ENCODE measurements around the gene ZNF609.

The ZNF609 gene

DNA sequence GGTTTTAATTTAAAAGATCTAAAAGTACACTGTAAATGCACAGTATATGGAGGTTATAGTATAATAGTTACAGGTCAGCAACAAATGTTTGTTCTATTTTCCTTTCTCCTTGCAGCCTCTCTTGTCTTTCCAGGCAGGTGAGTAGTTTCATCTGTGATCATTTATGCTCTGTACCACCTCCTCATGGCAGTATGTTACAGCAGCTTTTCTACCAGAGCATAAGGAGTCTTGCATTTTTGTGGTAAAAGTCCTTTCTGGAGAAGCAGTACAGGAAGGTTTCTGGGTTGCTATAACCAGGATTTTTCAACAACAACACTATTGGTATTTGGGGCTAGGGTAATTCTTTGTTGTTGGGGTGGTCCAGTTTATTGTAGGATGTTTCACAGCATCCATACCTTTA lies 59.5 kb downstream of the ZNF609 start:
- Histone ChIP-seq H3K36me3 (ENCODE audit: insufficient read depth, insufficient read length, low read length) (peaks cover 9% of the 10 kb centered on the region), H3K27me3 (ENCODE audit: insufficient read depth, insufficient read length) (no peaks in the 10 kb centered on the region), H3K4me3 (ENCODE audit: insufficient read length, low read depth) (no peak overlapping the region), H3K9me3 (ENCODE audit: insufficient read depth, low read length) (no peaks in the 10 kb centered on the region), H3K9ac (ENCODE audit: insufficient read length, low read depth) (peak overlapping the region; percentile 4), H3K4me1 (ENCODE audit: insufficient read depth, insufficient read length) (no peaks in the 10 kb centered on the region)
- TF ChIP-seq ZNF274 (IDR thresholded peaks at IDR 0.05; ENCODE audit: low read depth, low read length) (no peak), YY1 (IDR thresholded peaks at IDR 0.05; ENCODE audit: insufficient read depth, insufficient read length) (no peak), SUZ12 (IDR thresholded peaks at IDR 0.05; ENCODE audit: extremely low read depth, insufficient read depth, insufficient read length) (no peak)
- DNase-seq (ENCODE audit: low read depth, low spot score): no peak

DNA sequence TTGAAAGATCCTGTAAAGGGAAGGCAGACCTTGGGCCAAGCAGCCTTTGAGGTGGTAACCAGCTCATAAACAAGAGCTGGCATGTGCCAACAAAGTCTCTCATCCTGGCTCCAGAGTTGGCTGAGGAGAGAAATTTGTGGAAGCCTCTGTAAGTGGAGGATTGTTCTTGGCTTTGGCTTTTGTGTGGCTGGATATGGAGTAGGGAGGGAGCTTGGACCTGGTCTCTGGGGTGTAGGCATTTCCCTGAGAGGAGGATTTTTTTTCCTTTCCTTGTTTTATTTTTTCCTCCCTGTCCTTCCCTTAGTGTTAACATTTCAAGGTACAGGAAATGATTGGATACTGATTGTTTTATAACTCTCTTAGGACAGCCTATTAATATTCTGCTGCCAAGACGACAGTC lies 60.8 kb downstream of the ZNF609 start:
- Histone ChIP-seq H3K9ac (ENCODE audit: insufficient read length, low read depth) (no peak overlapping the region), H3K4me1 (ENCODE audit: insufficient read depth, insufficient read length) (no peaks in the 10 kb centered on the region), H3K9me3 (ENCODE audit: insufficient read depth, low read length) (no peaks in the 10 kb centered on the region), H3K36me3 (ENCODE audit: insufficient read depth, insufficient read length, low read length) (peaks cover 9% of the 10 kb centered on the region), H3K4me3 (ENCODE audit: insufficient read length, low read depth) (no peak overlapping the region), H3K27me3 (ENCODE audit: insufficient read depth, insufficient read length) (no peaks in the 10 kb centered on the region)
- DNase-seq (ENCODE audit: low read depth, low spot score): no peak
- no peak for TF ChIP-seq ZNF274 (IDR thresholded peaks at IDR 0.05; ENCODE audit: low read depth, low read length)
- no peak for TF ChIP-seq SUZ12 (IDR thresholded peaks at IDR 0.05; ENCODE audit: extremely low read depth, insufficient read depth, insufficient read length)
- TF ChIP-seq YY1 (IDR thresholded peaks at IDR 0.05; ENCODE audit: insufficient read depth, insufficient read length): no peak

DNA sequence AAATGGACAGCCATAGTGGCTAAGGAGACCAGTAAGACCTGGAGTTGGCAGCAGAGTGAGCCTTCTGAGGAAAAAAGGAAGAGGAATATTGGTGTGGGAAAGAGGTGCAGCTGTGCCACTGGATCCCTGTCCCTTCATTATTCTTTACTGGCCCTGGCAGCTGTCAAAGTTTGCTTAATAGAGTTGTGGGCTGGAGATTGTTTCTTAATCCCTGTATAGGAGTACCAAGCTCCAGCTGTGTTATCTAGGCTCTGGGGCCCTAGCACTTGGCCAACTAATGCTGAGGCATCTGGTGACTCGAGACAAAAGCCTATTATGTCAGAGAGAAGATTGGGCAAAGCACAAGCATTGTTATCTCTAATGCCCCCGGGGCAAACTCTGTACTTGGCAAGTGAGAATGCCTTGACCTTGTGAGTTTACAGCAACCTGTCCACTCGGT lies 61.4 kb downstream of the ZNF609 start:
- H3K4me3 ChIP-seq (ENCODE audit: insufficient read length, low read depth): no peak overlapping the region
- TF ChIP-seq ZNF274 (IDR thresholded peaks at IDR 0.05; ENCODE audit: low read depth, low read length) (no peak), YY1 (IDR thresholded peaks at IDR 0.05; ENCODE audit: insufficient read depth, insufficient read length) (no peak), SUZ12 (IDR thresholded peaks at IDR 0.05; ENCODE audit: extremely low read depth, insufficient read depth, insufficient read length) (no peak)
- no peaks in the 10 kb centered on the region for H3K9me3 ChIP-seq (ENCODE audit: insufficient read depth, low read length)
- H3K9ac ChIP-seq (ENCODE audit: insufficient read length, low read depth): no peak overlapping the region
- H3K4me1 ChIP-seq (ENCODE audit: insufficient read depth, insufficient read length): no peaks in the 10 kb centered on the region
- H3K36me3 ChIP-seq (ENCODE audit: insufficient read depth, insufficient read length, low read length): peaks cover 9% of the 10 kb centered on the region
- no peaks in the 10 kb centered on the region for H3K27me3 ChIP-seq (ENCODE audit: insufficient read depth, insufficient read length)
- DNase-seq (ENCODE audit: low read depth, low spot score): peak; percentile 44

DNA sequence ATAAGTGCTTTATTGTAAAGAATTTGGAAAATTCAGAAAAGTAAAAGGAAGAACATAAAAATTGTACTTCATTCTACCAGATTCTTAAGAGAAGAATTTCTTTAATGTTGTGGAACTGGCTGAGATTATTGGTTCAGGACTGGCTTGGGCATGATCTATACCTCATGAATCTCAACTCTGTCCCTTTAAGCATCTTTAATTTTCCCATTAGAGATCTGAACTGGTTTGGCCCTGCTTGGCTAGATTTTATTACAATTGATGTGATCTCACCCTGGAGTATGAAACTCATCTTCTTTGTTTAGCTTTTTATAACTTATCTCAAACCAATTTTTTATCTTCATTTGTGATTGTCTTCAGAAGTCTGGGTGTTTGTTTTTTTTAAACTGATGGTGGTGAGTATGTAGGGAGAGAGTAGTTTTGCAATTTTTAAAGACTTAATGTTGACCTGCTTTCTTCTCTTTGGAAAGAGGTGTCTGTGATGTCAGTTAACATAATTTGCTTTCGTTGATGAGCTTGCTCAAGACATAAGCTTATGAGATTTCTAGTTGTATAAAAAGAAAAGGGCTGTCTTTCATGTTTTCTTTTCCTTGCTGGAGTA lies 61.9 kb downstream of the ZNF609 start:
- H3K4me3 ChIP-seq (ENCODE audit: insufficient read length, low read depth): no peak overlapping the region
- H3K9ac ChIP-seq (ENCODE audit: insufficient read length, low read depth): no peak overlapping the region
- DNase-seq (ENCODE audit: low read depth, low spot score): no peak
- no peaks in the 10 kb centered on the region for H3K27me3 ChIP-seq (ENCODE audit: insufficient read depth, insufficient read length)
- peaks cover 4% of the 10 kb centered on the region for H3K36me3 ChIP-seq (ENCODE audit: insufficient read depth, insufficient read length, low read length)
- no peaks in the 10 kb centered on the region for H3K9me3 ChIP-seq (ENCODE audit: insufficient read depth, low read length)
- TF ChIP-seq SUZ12 (IDR thresholded peaks at IDR 0.05; ENCODE audit: extremely low read depth, insufficient read depth, insufficient read length) (no peak), YY1 (IDR thresholded peaks at IDR 0.05; ENCODE audit: insufficient read depth, insufficient read length) (no peak), ZNF274 (IDR thresholded peaks at IDR 0.05; ENCODE audit: low read depth, low read length) (no peak)
- H3K4me1 ChIP-seq (ENCODE audit: insufficient read depth, insufficient read length): no peaks in the 10 kb centered on the region

DNA sequence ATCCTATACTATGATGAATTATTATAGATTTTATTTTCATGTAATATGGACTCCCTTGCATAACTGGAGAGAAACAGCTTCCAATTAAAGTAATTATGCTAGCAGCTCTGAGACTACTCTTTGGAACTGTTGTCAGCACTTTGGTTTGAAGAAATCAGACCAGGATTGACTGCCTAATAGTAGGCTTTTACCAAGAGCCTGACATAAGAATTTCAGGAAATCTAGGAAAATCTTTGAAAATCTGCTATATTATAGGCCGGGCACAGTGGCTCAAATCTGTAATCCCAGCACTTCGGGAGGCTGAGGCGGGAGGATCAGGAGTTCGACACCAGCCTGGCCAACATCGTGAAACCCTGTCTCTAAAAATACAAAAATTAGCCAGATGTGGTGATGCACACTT lies 62.9 kb downstream of the ZNF609 start:
- no peak overlapping the region for H3K4me3 ChIP-seq (ENCODE audit: insufficient read length, low read depth)
- DNase-seq (ENCODE audit: low read depth, low spot score): no peak
- no peaks in the 10 kb centered on the region for H3K4me1 ChIP-seq (ENCODE audit: insufficient read depth, insufficient read length)
- H3K36me3 ChIP-seq (ENCODE audit: insufficient read depth, insufficient read length, low read length): no peaks in the 10 kb centered on the region
- TF ChIP-seq YY1 (IDR thresholded peaks at IDR 0.05; ENCODE audit: insufficient read depth, insufficient read length) (no peak), ZNF274 (IDR thresholded peaks at IDR 0.05; ENCODE audit: low read depth, low read length) (no peak), SUZ12 (IDR thresholded peaks at IDR 0.05; ENCODE audit: extremely low read depth, insufficient read depth, insufficient read length) (no peak)
- no peaks in the 10 kb centered on the region for H3K27me3 ChIP-seq (ENCODE audit: insufficient read depth, insufficient read length)
- no peak overlapping the region for H3K9ac ChIP-seq (ENCODE audit: insufficient read length, low read depth)
- no peaks in the 10 kb centered on the region for H3K9me3 ChIP-seq (ENCODE audit: insufficient read depth, low read length)

DNA sequence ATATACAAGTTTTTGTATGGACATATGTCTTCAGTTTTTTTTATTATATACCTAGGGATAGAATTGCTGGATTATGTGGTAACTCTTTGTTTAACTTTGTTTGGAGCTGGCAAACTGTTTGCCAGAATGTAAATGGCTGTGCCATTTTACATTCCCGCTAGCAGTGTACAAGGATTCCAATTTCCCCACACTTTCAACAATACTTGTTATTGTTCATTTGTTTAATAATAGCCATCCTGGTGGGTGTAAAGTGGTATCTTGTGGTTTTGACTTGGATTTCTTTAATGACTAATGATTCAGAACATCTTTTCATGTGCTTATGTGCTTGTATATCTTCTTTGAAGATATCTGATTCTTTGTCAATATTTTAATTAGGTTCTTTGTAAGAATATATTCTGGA lies 64.4 kb downstream of the ZNF609 start:
- Histone ChIP-seq H3K27me3 (ENCODE audit: insufficient read depth, insufficient read length) (no peaks in the 10 kb centered on the region), H3K9ac (ENCODE audit: insufficient read length, low read depth) (no peak overlapping the region), H3K9me3 (ENCODE audit: insufficient read depth, low read length) (no peaks in the 10 kb centered on the region), H3K4me1 (ENCODE audit: insufficient read depth, insufficient read length) (no peaks in the 10 kb centered on the region), H3K4me3 (ENCODE audit: insufficient read length, low read depth) (no peak overlapping the region), H3K36me3 (ENCODE audit: insufficient read depth, insufficient read length, low read length) (peaks cover 10% of the 10 kb centered on the region)
- TF ChIP-seq YY1 (IDR thresholded peaks at IDR 0.05; ENCODE audit: insufficient read depth, insufficient read length) (no peak), ZNF274 (IDR thresholded peaks at IDR 0.05; ENCODE audit: low read depth, low read length) (no peak), SUZ12 (IDR thresholded peaks at IDR 0.05; ENCODE audit: extremely low read depth, insufficient read depth, insufficient read length) (no peak)
- no peak for DNase-seq (ENCODE audit: low read depth, low spot score)

DNA sequence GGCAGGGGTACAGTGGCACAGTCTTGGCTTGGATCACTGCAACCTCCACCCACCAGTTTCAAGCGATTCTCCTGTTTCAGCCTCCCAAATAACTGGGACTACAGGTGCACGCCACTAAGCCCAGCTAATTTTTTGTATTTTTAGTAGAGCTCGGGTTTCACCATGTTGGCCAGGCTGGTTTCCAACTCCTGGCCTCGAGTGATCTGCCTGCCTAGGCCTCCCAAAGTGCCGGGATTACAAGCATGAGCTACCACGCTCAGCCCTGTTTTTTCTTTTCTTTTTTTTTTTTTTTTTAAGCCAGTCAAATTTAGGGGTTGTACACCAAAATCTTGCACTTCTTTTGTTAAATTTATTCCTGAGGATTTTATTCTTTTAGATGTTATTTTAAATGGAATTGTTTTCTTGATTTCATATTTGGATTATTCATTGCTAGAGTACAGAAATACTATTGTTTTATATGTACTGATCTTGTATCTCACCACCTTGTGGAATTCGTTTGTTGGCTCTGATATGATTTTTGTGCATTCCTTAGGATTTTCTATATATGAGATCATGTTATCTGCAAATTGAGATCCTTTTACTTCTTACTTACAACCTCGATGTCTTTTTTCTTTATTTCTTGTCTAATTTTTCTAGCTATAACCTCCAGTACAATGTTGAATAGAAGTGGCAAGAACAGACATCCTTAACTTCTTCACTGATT lies 65.6 kb downstream of the ZNF609 start:
- TF ChIP-seq YY1 (IDR thresholded peaks at IDR 0.05; ENCODE audit: insufficient read depth, insufficient read length): no peak
- TF ChIP-seq SUZ12 (IDR thresholded peaks at IDR 0.05; ENCODE audit: extremely low read depth, insufficient read depth, insufficient read length): no peak
- no peak for TF ChIP-seq ZNF274 (IDR thresholded peaks at IDR 0.05; ENCODE audit: low read depth, low read length)
- Histone ChIP-seq H3K27me3 (ENCODE audit: insufficient read depth, insufficient read length) (no peaks in the 10 kb centered on the region), H3K9me3 (ENCODE audit: insufficient read depth, low read length) (no peaks in the 10 kb centered on the region), H3K9ac (ENCODE audit: insufficient read length, low read depth) (no peak overlapping the region), H3K4me3 (ENCODE audit: insufficient read length, low read depth) (no peak overlapping the region), H3K4me1 (ENCODE audit: insufficient read depth, insufficient read length) (no peaks in the 10 kb centered on the region), H3K36me3 (ENCODE audit: insufficient read depth, insufficient read length, low read length) (peaks cover 10% of the 10 kb centered on the region)
- no peak for DNase-seq (ENCODE audit: low read depth, low spot score)
